Neural cell (in vitro differentiated cells): ENCODE results near the gene PUM1. TPM values are rescaled to one million over a fixed set of nuclear protein-coding genes. Genes with fewer than 3 reads are reported as not detected.

Experiments
- H2AFZ ChIP-seq: fragments of 200-600, 300-800 bp; sonication (generic), shearing (Covaris generic); 2 replicates; pipeline ENCODE4 v1.6.0; 2014; ENCODE audit warnings: low read depth, mild to moderate bottlenecking, antibody characterized with exemption, low read length, moderate library complexity
- H3F3A ChIP-seq: fragments of 200-600 bp; shearing (Covaris generic); 2 replicates; pipeline ENCODE4 v1.6.1; 2016; ENCODE audit warnings: mild to moderate bottlenecking, moderate library complexity, mixed read lengths, antibody characterized with exemption, low read length; ENCODE audit not compliant: insufficient read depth, poor library complexity, severe bottlenecking
- H3K27ac ChIP-seq: fragments of 200-600, 300-800 bp; sonication (generic), shearing (Covaris generic); 2 replicates; pipeline ENCODE4 v1.5.1; 2014; ENCODE audit warnings: mild to moderate bottlenecking, low read length, moderate library complexity
- H3K27me3 ChIP-seq: fragments of 300-800, 200-600 bp; sonication (generic), shearing (Covaris generic); 2 replicates; pipeline ENCODE4 v1.6.0; 2014; ENCODE audit warnings: mild to moderate bottlenecking, low read depth, low read length, moderate library complexity; ENCODE audit not compliant: insufficient read depth
- H3K36me3 ChIP-seq: fragments of 300-800, 200-600 bp; sonication (generic), shearing (Covaris generic); 2 replicates; pipeline ENCODE4 v1.5.1; 2014; ENCODE audit warnings: mild to moderate bottlenecking, antibody characterized with exemption, low read length, moderate library complexity; ENCODE audit not compliant: insufficient read depth
- H3K4me2 ChIP-seq: fragments of 300-800, 200-600 bp; sonication (generic), shearing (Covaris generic); 2 replicates; pipeline ENCODE4 v1.6.0; 2014; ENCODE audit warnings: mild to moderate bottlenecking, low read length
- H3K4me3 ChIP-seq: fragments of 300-800, 200-600 bp; sonication (generic), shearing (Covaris generic); 2 replicates; pipeline ENCODE4 v1.5.1; 2014; ENCODE audit warnings: mild to moderate bottlenecking, low read length, moderate library complexity
- H3K79me2 ChIP-seq: fragments of 200-600 bp; shearing (Covaris generic); replicated peaks from 2 replicates; pipeline ENCODE4 v1.6.0; 2014; ENCODE audit warnings: mild to moderate bottlenecking, low read length, moderate library complexity; ENCODE audit not compliant: insufficient read depth
- H3K9ac ChIP-seq: fragments of 300-800, 200-600 bp; sonication (generic), shearing (Covaris generic); 2 replicates; pipeline ENCODE4 v1.6.1; 2016; ENCODE audit warnings: mild to moderate bottlenecking, low read length, mixed read lengths
- H3K9me2 ChIP-seq: fragments of 200-600 bp; shearing (Covaris generic); 2 replicates; pipeline ENCODE4 v1.6.1; 2016; ENCODE audit warnings: mild to moderate bottlenecking, low read length, mixed read lengths; ENCODE audit not compliant: insufficient read depth
- H3K9me3 ChIP-seq: fragments of 200-600, 300-800 bp; sonication (generic), shearing (Covaris generic); 2 replicates; pipeline ENCODE4 v1.6.1; 2016; ENCODE audit warnings: mild to moderate bottlenecking, mixed run types, low read length, moderate library complexity, mixed read lengths
- H4K20me1 ChIP-seq: fragments of 200-600 bp; shearing (Covaris generic); 2 replicates; pipeline ENCODE4 v1.6.1; 2016; ENCODE audit warnings: mild to moderate bottlenecking, mixed run types; ENCODE audit not compliant: insufficient read depth
- EP300 ChIP-seq: fragments of 450-650 bp; conservative IDR thresholded peaks from 2 replicates; pipeline ENCODE4 v1.6.1; 2014; ENCODE audit warnings: antibody characterized with exemption, mild to moderate bottlenecking, moderate library complexity; ENCODE audit not compliant: poor library complexity, severe bottlenecking
- EZH2 ChIP-seq: fragments of 200-600, 300-800 bp; shearing (Covaris generic), sonication (generic); IDR thresholded peaks from 2 replicates; pipeline ENCODE4 v1.6.1; 2014; ENCODE audit warnings: antibody characterized with exemption, low read length, borderline replicate concordance, mild to moderate bottlenecking; ENCODE audit not compliant: insufficient read depth, poor library complexity, severe bottlenecking
- MXI1 ChIP-seq: fragments of 450-650 bp; conservative IDR thresholded peaks from 2 replicates; pipeline ENCODE4 v1.6.1; 2014; ENCODE audit warnings: antibody characterized with exemption, mild to moderate bottlenecking; ENCODE audit not compliant: poor library complexity, severe bottlenecking
- POLR2AphosphoS5 ChIP-seq: IDR thresholded peaks from 2 replicates; pipeline ENCODE4 v1.6.1; 2012
- RAD21 ChIP-seq: fragments of 450-650 bp; conservative IDR thresholded peaks from 2 replicates; pipeline ENCODE4 v1.6.1; 2014; ENCODE audit warnings: antibody characterized with exemption, mild to moderate bottlenecking, moderate library complexity
- SMC3 ChIP-seq: fragments of 450-650 bp; conservative IDR thresholded peaks from 2 replicates; pipeline ENCODE4 v1.6.1; 2014; ENCODE audit warnings: antibody characterized with exemption, mild to moderate bottlenecking, moderate library complexity; ENCODE audit not compliant: poor library complexity
- TAF1 ChIP-seq: IDR thresholded peaks from 2 replicates; pipeline ENCODE4 v1.6.1; 2012; ENCODE audit warnings: low read depth
- polyA plus RNA-seq: library from polyadenylated mRNA; depleted of rRNA; stranded (reverse); fragments of >200 nt; gene quantifications from 2 replicates; pipeline ENCODE4 v1.2.3, GENCODE V29; 2014
- TF ChIP-seq, protein P1 (sequence below): IDR thresholded peaks from 2 replicates; pipeline ENCODE4 v1.6.1; 2012; ENCODE audit warnings: borderline replicate concordance
- TF ChIP-seq, protein P2 (sequence below): fragments of 450-650 bp; IDR thresholded peaks from 2 replicates; pipeline ENCODE4 v1.5.1; 2014; ENCODE audit warnings: antibody characterized with exemption, mild to moderate bottlenecking, moderate library complexity; ENCODE audit not compliant: poor library complexity, severe bottlenecking

PUM1 gene
- polyA plus RNA-seq, 1 donor from 2014 or later = 60.8 TPM

DNA sequence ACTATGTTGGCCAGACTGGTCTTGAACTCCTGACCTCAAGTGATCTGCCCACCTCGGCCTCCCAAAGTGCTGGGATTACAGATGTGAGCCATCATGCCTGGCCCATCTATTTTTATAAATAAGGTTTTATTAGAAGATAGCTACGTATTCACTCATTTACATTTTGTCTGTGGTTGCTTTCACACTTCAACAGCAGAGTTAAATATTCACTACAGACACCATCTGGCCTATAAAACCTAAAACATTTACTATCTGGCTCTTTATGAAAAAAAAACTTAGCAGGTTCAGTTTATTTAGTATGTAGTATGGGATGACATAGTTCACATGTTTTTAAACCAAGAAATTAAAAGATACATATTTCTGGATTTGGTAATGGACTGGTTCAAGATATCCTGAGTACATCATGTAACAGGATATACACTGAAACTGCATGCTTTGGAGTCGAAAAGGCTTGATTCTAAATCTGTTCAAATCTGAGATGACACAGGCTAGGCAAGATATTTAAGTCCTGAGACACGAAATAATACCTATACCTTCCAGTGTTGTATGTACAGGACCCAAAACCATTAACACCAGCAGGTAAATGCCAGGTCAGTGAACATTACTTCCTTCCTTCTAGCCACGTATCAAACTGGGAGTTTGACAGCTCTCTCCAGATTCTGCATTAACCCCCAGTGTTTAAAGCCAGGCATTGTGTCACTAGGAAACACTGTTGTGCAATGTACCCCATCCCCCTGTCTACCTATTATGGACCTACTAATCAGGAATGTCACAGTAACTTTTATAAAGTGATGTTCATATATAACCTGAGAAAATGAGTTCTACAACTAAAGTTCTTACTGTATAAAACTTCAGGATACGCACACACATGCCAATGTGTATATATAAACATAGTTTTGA lies 102.7 kb downstream of the PUM1 start:
- peaks cover 24% of the 10 kb centered on the region for H3K79me2 ChIP-seq

DNA sequence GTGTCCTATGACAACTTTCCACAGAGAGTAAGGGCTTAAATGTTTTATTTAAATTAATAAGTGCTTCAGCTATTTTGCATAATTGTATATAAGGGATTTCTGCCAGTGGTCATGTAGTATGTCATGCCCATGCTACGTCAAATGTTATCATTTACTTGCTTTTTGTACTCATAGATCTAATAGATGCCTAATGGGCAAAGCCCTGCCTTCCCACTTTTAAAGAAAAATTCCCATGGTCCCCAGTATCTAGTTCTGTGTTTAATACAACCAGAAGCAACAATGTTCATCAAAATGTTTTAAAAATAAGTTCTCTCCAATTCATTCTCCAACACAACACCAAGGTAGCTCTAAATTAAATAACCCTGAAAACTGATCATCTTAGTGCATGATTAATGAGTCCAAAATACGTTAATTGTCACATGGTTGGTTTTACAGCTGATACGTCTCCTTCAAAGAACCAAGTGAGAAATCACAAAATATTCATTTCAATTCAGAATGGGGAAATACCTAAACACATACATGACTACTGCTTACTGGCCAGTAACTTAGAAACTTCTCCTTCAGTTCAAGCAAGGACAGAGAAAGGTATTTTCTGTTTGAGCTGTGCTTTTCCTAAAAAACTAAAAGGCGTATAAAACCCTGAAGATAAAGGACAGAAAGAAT lies 107.8 kb downstream of the PUM1 start:
- H3K9ac ChIP-seq = no peak overlapping the region
- H3K9me2 ChIP-seq = no peaks in the 10 kb centered on the region
- no peaks in the 10 kb centered on the region for H3K9me3 ChIP-seq
- H3K4me3 ChIP-seq = no peak overlapping the region
- no peak overlapping the region for H3K27ac ChIP-seq
- no peak for TF ChIP-seq EP300
- TF ChIP-seq, protein P1, sequence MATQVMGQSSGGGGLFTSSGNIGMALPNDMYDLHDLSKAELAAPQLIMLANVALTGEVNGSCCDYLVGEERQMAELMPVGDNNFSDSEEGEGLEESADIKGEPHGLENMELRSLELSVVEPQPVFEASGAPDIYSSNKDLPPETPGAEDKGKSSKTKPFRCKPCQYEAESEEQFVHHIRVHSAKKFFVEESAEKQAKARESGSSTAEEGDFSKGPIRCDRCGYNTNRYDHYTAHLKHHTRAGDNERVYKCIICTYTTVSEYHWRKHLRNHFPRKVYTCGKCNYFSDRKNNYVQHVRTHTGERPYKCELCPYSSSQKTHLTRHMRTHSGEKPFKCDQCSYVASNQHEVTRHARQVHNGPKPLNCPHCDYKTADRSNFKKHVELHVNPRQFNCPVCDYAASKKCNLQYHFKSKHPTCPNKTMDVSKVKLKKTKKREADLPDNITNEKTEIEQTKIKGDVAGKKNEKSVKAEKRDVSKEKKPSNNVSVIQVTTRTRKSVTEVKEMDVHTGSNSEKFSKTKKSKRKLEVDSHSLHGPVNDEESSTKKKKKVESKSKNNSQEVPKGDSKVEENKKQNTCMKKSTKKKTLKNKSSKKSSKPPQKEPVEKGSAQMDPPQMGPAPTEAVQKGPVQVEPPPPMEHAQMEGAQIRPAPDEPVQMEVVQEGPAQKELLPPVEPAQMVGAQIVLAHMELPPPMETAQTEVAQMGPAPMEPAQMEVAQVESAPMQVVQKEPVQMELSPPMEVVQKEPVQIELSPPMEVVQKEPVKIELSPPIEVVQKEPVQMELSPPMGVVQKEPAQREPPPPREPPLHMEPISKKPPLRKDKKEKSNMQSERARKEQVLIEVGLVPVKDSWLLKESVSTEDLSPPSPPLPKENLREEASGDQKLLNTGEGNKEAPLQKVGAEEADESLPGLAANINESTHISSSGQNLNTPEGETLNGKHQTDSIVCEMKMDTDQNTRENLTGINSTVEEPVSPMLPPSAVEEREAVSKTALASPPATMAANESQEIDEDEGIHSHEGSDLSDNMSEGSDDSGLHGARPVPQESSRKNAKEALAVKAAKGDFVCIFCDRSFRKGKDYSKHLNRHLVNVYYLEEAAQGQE = no peak
- TF ChIP-seq SMC3 = no peak
- no peak for TF ChIP-seq MXI1
- H2AFZ ChIP-seq = no peak overlapping the region
- no peak overlapping the region for H3K4me2 ChIP-seq
- H3F3A ChIP-seq = no peaks in the 10 kb centered on the region
- H3K79me2 ChIP-seq = peaks cover 21% of the 10 kb centered on the region
- peaks cover 21% of the 10 kb centered on the region for H3K36me3 ChIP-seq
- no peaks in the 10 kb centered on the region for H4K20me1 ChIP-seq
- no peaks in the 10 kb centered on the region for H3K27me3 ChIP-seq

More for the DNA sequence above, 102.7 kb downstream of the PUM1 start:
- no peaks in the 10 kb centered on the region for H4K20me1 ChIP-seq
- no peak overlapping the region for H2AFZ ChIP-seq
- H3K27me3 ChIP-seq = no peaks in the 10 kb centered on the region
- H3F3A ChIP-seq = no peaks in the 10 kb centered on the region
- no peak overlapping the region for H3K27ac ChIP-seq
- H3K9me2 ChIP-seq = no peaks in the 10 kb centered on the region
- TF ChIP-seq RAD21 (no peak), EP300 (no peak), POLR2AphosphoS5 (no peak), MXI1 (no peak), SMC3 (no peak), EZH2 (no peak), TAF1 (no peak)
- TF ChIP-seq, protein P2, sequence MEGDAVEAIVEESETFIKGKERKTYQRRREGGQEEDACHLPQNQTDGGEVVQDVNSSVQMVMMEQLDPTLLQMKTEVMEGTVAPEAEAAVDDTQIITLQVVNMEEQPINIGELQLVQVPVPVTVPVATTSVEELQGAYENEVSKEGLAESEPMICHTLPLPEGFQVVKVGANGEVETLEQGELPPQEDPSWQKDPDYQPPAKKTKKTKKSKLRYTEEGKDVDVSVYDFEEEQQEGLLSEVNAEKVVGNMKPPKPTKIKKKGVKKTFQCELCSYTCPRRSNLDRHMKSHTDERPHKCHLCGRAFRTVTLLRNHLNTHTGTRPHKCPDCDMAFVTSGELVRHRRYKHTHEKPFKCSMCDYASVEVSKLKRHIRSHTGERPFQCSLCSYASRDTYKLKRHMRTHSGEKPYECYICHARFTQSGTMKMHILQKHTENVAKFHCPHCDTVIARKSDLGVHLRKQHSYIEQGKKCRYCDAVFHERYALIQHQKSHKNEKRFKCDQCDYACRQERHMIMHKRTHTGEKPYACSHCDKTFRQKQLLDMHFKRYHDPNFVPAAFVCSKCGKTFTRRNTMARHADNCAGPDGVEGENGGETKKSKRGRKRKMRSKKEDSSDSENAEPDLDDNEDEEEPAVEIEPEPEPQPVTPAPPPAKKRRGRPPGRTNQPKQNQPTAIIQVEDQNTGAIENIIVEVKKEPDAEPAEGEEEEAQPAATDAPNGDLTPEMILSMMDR = no peak
- TF ChIP-seq, protein P1 = no peak
- no peak overlapping the region for H3K4me2 ChIP-seq
- H3K9ac ChIP-seq = no peak overlapping the region
- H3K4me3 ChIP-seq = no peak overlapping the region
- H3K9me3 ChIP-seq = no peaks in the 10 kb centered on the region
- peaks cover 11% of the 10 kb centered on the region for H3K36me3 ChIP-seq
